HEK293 (cell line): ENCODE measurements around the gene GRM3.

Experiments used
- CTCF ChIA-PET: fragments of 350-600 bp; formaldehyde crosslinking; extraction: SDS; loops from one replicate; lab custom pipeline; 2021; ENCODE audit warnings: antibody characterized with exemption; lab: Yijun Ruan, JAX
- POLR2A ChIA-PET: fragments of 300-600 bp; formaldehyde crosslinking; extraction: SDS; loops from one replicate; lab custom pipeline; 2020; ENCODE audit warnings: antibody characterized with exemption, inconsistent platforms; lab: Yijun Ruan, JAX
- H3K27ac ChIP-seq: fragments of 200-500 bp; sonication (Bioruptor generic); 2 replicates; pipeline ENCODE4 v1.5.1; 2014; ENCODE audit warnings: low read depth, low read length, control low read depth, inconsistent platforms; ENCODE audit errors: extremely low read depth
- H3K36me3 ChIP-seq, 2 experiments: fragments of 200-500 bp in 1 of 2; sonication (Bioruptor generic) in 1 of 2; 1 replicate in 1 of 2; 2 replicates in 1 of 2; pipeline ENCODE4 v1.5.1; 2014 to 2017; ENCODE audit warnings: inconsistent platforms in 2 of 2, low read length in 2 of 2; ENCODE audit not compliant: control insufficient read depth in 2 of 2, insufficient read depth in 1 of 2
- H3K4me1 ChIP-seq: fragments of 200-500 bp; sonication (Bioruptor generic); 2 replicates; pipeline ENCODE4 v1.5.1; 2014; ENCODE audit warnings: mild to moderate bottlenecking, low read length, inconsistent platforms; ENCODE audit not compliant: control insufficient read depth, insufficient read depth
- H3K4me3 ChIP-seq: 2 replicates; pipeline ENCODE4 v1.5.1; 2011; ENCODE audit warnings: low read depth, mild to moderate bottlenecking, control low read depth, low read length, moderate library complexity
- H3K9me3 ChIP-seq: fragments of 200-500 bp; sonication (Bioruptor generic); 2 replicates; pipeline ENCODE4 v1.5.1; 2014; ENCODE audit warnings: low read depth, low read length, inconsistent platforms; ENCODE audit not compliant: control insufficient read depth, insufficient read depth
- KLF9 ChIP-seq: fragments of 450-650 bp; formaldehyde crosslinking; IDR thresholded peaks from 2 replicates; pipeline ENCODE4 v1.5.1; 2016; ENCODE audit warnings: missing biosample characterization, missing genetic modification characterization, low read depth
- PRDM6 ChIP-seq: fragments of 450-650 bp; formaldehyde crosslinking; IDR thresholded peaks from 2 replicates; pipeline ENCODE4 v1.5.1; 2017; ENCODE audit warnings: missing biosample characterization, missing genetic modification characterization
- TRIM28 ChIP-seq: IDR thresholded peaks from 2 replicates; pipeline ENCODE4 v1.6.1; 2011; ENCODE audit warnings: low read length, control low read depth, borderline replicate concordance
- TSHZ1 ChIP-seq: fragments of 450-650 bp; formaldehyde crosslinking; IDR thresholded peaks from 2 replicates; pipeline ENCODE4 v1.5.1; 2016; ENCODE audit warnings: missing biosample characterization, missing genetic modification characterization, borderline replicate concordance
- WT1 ChIP-seq: fragments of 450-650 bp; formaldehyde crosslinking; IDR thresholded peaks from 2 replicates; pipeline ENCODE4 v1.5.1; 2016; ENCODE audit warnings: missing biosample characterization, missing genetic modification characterization
- ZBTB20 ChIP-seq: fragments of 450-650 bp; formaldehyde crosslinking; IDR thresholded peaks from 2 replicates; pipeline ENCODE4 v1.5.1; 2016; ENCODE audit warnings: missing biosample characterization, missing genetic modification characterization
- ZBTB6 ChIP-seq: fragments of 450-650 bp; formaldehyde crosslinking; IDR thresholded peaks from 2 replicates; pipeline ENCODE4 v1.5.1; 2017; ENCODE audit warnings: missing biosample characterization, missing genetic modification characterization
- ZBTB7A ChIP-seq: fragments of 450-650 bp; formaldehyde crosslinking; IDR thresholded peaks from 2 replicates; pipeline ENCODE4 v1.5.1; 2016; ENCODE audit warnings: low read depth, missing biosample characterization, missing genetic modification characterization
- ZFHX2 ChIP-seq: fragments of 450-650 bp; formaldehyde crosslinking; conservative IDR thresholded peaks from 2 replicates; pipeline ENCODE4 v1.5.1; 2016; ENCODE audit warnings: missing biosample characterization, missing genetic modification characterization
- ZNF155 ChIP-seq: fragments of 450-650 bp; formaldehyde crosslinking; IDR thresholded peaks from 2 replicates; pipeline ENCODE4 v1.5.1; 2016; ENCODE audit warnings: missing biosample characterization, missing genetic modification characterization
- ZNF169 ChIP-seq: fragments of 450-650 bp; formaldehyde crosslinking; IDR thresholded peaks from 2 replicates; pipeline ENCODE4 v1.5.1; 2016; ENCODE audit warnings: missing biosample characterization, missing genetic modification characterization
- ZNF184 ChIP-seq: fragments of 450-650 bp; IDR thresholded peaks from 2 replicates; pipeline ENCODE4 v1.5.1; 2018; ENCODE audit warnings: missing biosample characterization, mild to moderate bottlenecking, missing genetic modification characterization
- ZNF214 ChIP-seq: fragments of 450-650 bp; formaldehyde crosslinking; IDR thresholded peaks from 2 replicates; pipeline ENCODE4 v1.5.1; 2017; ENCODE audit warnings: missing biosample characterization, mild to moderate bottlenecking, missing genetic modification characterization, borderline replicate concordance
- ZNF324 ChIP-seq: fragments of 450-650 bp; formaldehyde crosslinking; IDR thresholded peaks from 2 replicates; pipeline ENCODE4 v1.5.1; 2016; ENCODE audit warnings: missing biosample characterization, missing genetic modification characterization
- ZNF404 ChIP-seq: fragments of 450-650 bp; formaldehyde crosslinking; IDR thresholded peaks from 2 replicates; pipeline ENCODE4 v1.5.1; 2017; ENCODE audit warnings: missing biosample characterization, missing genetic modification characterization
- ZNF416 ChIP-seq: fragments of 450-650 bp; formaldehyde crosslinking; IDR thresholded peaks from 2 replicates; pipeline ENCODE4 v1.5.1; 2016; ENCODE audit warnings: missing biosample characterization, missing genetic modification characterization
- ZNF585B ChIP-seq: fragments of 450-650 bp; formaldehyde crosslinking; IDR thresholded peaks from 2 replicates; pipeline ENCODE4 v1.5.1; 2016; ENCODE audit warnings: missing biosample characterization, missing genetic modification characterization
- ZNF626 ChIP-seq: fragments of 450-650 bp; sonication (Bioruptor Pico); formaldehyde crosslinking; IDR thresholded peaks from 2 replicates; pipeline ENCODE4 v1.5.1; 2018; ENCODE audit warnings: missing biosample characterization, missing genetic modification characterization, inconsistent platforms
- ZNF654 ChIP-seq: fragments of 450-650 bp; formaldehyde crosslinking; IDR thresholded peaks from 2 replicates; pipeline ENCODE4 v1.5.1; 2016; ENCODE audit warnings: low read depth, missing biosample characterization, missing genetic modification characterization
- ZNF658 ChIP-seq: fragments of 450-650 bp; formaldehyde crosslinking; IDR thresholded peaks from 2 replicates; pipeline ENCODE4; 2016; ENCODE audit warnings: missing biosample characterization, missing genetic modification characterization
- ZNF830 ChIP-seq: fragments of 450-650 bp; IDR thresholded peaks from 2 replicates; pipeline ENCODE4 v1.5.0; 2018; ENCODE audit warnings: missing biosample characterization, missing genetic modification characterization, low read depth, mild to moderate bottlenecking, moderate library complexity

Gene GRM3

GRCh38 chr7:86645676-86646276, 2.1 kb downstream of the GRM3 start (continued):
- TF ChIP-seq WT1 (tag by site-specific recombination) (no peak), ZNF654 (tag by site-specific recombination) (no peak), ZBTB20 (tag by site-specific recombination) (no peak), ZNF658 (no peak), KLF9 (tag by site-specific recombination) (no peak), ZNF155 (tag by site-specific recombination) (no peak), ZNF626 (no peak)

- H3K36me3 ChIP-seq: no peaks in the 10 kb centered on the region
- POLR2A ChIA-PET: no interaction called here
Measured at GRCh38 chr7:86647385-86648094, 3.8 kb downstream of the GRM3 start.

GRCh38 chr7:86648169-86648568, 4.5 kb downstream of the GRM3 start:
- 0 out of 2 replicates have a peak, but pooled peaks cover 4% of the 10 kb centered on the region for H3K4me1 ChIP-seq
- POLR2A ChIA-PET: no interaction called here
- H3K4me3 ChIP-seq: no peak overlapping the region
- no peaks in the 10 kb centered on the region for H3K36me3 ChIP-seq
- TF ChIP-seq TRIM28 (no peak), ZBTB7A (no peak), ZNF184 (tag by site-specific recombination) (no peak), ZNF416 (tag by site-specific recombination) (no peak), ZNF169 (tag by site-specific recombination) (no peak), ZNF585B (tag by site-specific recombination) (no peak), TSHZ1 (no peak)
- no peak overlapping the region for H3K27ac ChIP-seq
- no peaks in the 10 kb centered on the region for H3K9me3 ChIP-seq
- CTCF ChIA-PET: no interaction called here

More at GRCh38 chr7:86647385-86648094, 3.8 kb downstream of the GRM3 start:
- Histone ChIP-seq H3K27ac (no peak overlapping the region), H3K9me3 (no peaks in the 10 kb centered on the region), H3K4me3 (no peak overlapping the region), H3K4me1 (0 out of 2 replicates have a peak, but pooled peaks cover 4% of the 10 kb centered on the region)
- TF ChIP-seq ZFHX2 (tag by site-specific recombination) (no peak), ZNF830 (no peak), ZNF214 (tag by site-specific recombination) (no peak), ZNF404 (tag by site-specific recombination) (no peak), ZNF324 (tag by site-specific recombination) (no peak), PRDM6 (peak; percentile 45), ZBTB6 (no peak), WT1 (tag by site-specific recombination) (peak; percentile 79)
- CTCF ChIA-PET: interaction anchor here (0.9 kb wide), 1 partner anchor 167 kb away, joined by 3 read pairs; no protein-coding TSS in a partner anchor
